Erythroblast (primary cell): ENCODE data around the gene RTN4RL1.

Experiments
- GATA1 ChIP-seq: IDR thresholded peaks from 2 replicates; pipeline ENCODE4 v1.6.1; 2011; ENCODE audit warnings: low read depth, mild to moderate bottlenecking, control low read depth, low read length, moderate library complexity
- POLR2A ChIP-seq: IDR thresholded peaks from 2 replicates; pipeline ENCODE4 v1.6.1; 2011; ENCODE audit warnings: mild to moderate bottlenecking, low read length

DNA sequence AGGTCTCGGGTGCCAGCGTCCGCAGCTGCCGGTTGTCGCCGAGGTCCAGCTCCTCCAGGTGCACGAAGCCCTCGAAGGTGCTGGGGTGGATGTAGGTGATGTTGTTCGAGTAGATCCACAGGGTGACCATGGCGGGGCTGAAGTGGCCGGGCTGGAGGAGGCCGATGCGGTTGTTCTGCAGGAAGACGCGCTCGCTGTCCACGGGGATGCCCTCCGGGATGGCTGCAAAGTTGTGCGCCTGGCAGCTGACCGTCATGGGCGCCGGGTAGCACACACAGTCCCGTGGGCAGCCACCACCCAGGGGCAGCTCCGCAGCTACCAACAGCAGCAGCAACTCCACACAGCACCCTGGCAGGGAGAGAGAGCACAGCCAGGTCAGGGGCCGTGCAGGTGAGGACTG lies 87.7 kb downstream of the RTN4RL1 start:
- no peak for TF ChIP-seq POLR2A
- TF ChIP-seq GATA1: no peak
